ENCODE results near the gene HUS1B.
"Not testable (repeated sequence)": the region's sequence is repeated elsewhere in the genome, so short reads cannot be mapped to it uniquely, and the experiment has no call there.

The HUS1B gene

GRCh38 chr6:665403-666267 is 8.7 kb upstream of the HUS1B start:
- H3K4me3 ChIP-seq (ENCODE audit: low read depth, low read length): no peak overlapping the region
- DNase-seq (ENCODE audit: low read depth): no peak

DNA sequence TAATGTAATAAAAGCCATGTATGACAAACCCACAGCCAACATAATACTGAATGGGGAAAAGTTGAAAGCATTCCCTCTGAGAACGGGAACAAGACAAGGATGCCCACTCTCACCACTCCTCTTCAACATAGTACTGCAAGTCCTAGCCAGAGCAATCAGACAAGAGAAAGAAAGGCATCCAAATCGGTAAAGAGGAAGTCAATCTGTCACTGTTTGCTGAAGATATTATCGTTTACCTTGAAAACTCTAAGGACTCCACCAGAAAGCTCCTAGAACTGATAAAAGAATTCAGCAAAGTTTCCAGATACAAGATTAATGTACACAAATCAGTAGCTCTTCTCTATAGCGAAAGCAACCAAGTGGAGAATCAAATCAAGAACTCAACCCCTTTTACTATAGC is 6.9 kb upstream of the HUS1B start:
- not testable (repeated sequence) for DNase-seq (ENCODE audit: low read depth); H3K4me3 ChIP-seq (ENCODE audit: low read depth, low read length)

More at GRCh38 chr6:665403-666267, 8.7 kb upstream of the HUS1B start:
- TF ChIP-seq, protein P1, sequence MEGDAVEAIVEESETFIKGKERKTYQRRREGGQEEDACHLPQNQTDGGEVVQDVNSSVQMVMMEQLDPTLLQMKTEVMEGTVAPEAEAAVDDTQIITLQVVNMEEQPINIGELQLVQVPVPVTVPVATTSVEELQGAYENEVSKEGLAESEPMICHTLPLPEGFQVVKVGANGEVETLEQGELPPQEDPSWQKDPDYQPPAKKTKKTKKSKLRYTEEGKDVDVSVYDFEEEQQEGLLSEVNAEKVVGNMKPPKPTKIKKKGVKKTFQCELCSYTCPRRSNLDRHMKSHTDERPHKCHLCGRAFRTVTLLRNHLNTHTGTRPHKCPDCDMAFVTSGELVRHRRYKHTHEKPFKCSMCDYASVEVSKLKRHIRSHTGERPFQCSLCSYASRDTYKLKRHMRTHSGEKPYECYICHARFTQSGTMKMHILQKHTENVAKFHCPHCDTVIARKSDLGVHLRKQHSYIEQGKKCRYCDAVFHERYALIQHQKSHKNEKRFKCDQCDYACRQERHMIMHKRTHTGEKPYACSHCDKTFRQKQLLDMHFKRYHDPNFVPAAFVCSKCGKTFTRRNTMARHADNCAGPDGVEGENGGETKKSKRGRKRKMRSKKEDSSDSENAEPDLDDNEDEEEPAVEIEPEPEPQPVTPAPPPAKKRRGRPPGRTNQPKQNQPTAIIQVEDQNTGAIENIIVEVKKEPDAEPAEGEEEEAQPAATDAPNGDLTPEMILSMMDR (IDR thresholded peaks at IDR 0.05; ENCODE audit: low read depth, low read length, missing control alignments): no peak

GRCh38 chr6:659716-660581 is 3.0 kb upstream of the HUS1B start:
- DNase-seq (ENCODE audit: low read depth): no peak
- TF ChIP-seq, protein P1 (IDR thresholded peaks at IDR 0.05; ENCODE audit: low read depth, low read length, missing control alignments): no peak
- H3K4me3 ChIP-seq (ENCODE audit: low read depth, low read length): no peak overlapping the region

DNA sequence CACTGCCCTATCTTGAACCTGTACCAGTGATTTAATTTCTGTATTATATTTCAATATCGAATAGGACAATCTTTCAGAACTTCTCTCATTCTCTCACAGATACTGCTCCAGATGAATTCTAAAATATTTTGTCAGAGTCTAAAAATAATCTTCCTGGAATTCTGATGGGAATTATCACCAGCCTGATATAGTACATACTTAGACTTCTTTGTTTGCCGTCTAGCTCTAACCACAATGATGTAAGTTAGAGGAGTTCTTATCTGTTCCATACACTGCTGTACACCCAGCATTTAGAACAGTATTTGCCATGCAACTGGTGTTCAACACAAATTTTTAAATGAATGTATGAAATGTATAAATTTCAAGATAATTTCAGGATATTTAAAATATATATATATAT is 1.3 kb upstream of the HUS1B start:
- no peak for DNase-seq (ENCODE audit: low read depth)
- TF ChIP-seq, protein P1 (IDR thresholded peaks at IDR 0.05; ENCODE audit: low read depth, low read length, missing control alignments): no peak

GRCh38 chr6:657743-658142 is 843 bp upstream of the HUS1B start:
- no peak for DNase-seq (ENCODE audit: low read depth)
- no peak overlapping the region for H3K4me3 ChIP-seq (ENCODE audit: low read depth, low read length)
- TF ChIP-seq, protein P1 (IDR thresholded peaks at IDR 0.05; ENCODE audit: low read depth, low read length, missing control alignments): no peak

More for the DNA sequence above, 1.3 kb upstream of the HUS1B start:
- no peak overlapping the region for H3K4me3 ChIP-seq (ENCODE audit: low read depth, low read length)

DNA sequence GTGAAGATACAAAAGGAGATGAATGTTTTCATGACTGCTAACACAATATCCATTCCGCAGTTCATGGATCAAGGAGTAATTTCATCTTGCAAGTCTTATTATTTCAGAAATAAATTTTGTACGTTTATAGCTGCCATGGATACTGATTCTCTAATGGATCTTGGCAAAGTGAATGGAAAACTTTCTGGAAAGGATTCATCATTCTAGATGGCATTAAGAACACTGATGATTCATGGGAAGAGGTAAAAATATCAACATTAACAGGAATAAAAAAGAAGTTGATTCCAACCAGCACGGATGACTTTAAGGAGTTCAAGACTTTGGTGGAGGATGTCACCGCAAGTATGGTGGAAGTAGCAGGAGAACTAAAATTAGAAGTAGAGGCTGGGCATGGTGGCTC is 2.8 kb downstream of the HUS1B start:
- no peak for DNase-seq (ENCODE audit: low read depth)
- TF ChIP-seq, protein P1 (IDR thresholded peaks at IDR 0.05; ENCODE audit: low read depth, low read length, missing control alignments): no peak
- no peak overlapping the region for H3K4me3 ChIP-seq (ENCODE audit: low read depth, low read length)

DNA sequence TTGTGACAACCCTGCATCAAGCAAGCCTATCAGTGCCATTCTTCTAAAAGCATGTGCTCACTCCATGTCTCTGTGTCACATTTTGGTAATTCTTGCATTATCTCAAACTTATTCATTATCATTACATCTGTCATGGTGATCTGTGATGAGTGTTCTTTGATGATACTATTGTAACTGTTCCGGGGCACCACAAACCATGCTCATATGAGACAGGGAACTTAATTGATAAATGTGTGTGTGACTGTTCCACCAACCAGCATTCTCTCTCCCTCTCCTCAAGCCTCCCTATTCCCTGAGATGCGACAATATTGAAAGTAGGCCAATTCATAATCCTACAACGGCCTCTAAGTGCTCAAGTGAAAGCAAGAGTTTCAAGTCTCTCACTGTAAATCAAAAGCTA is 4.0 kb downstream of the HUS1B start:
- H3K4me3 ChIP-seq (ENCODE audit: low read depth, low read length): no peak overlapping the region
- no peak for DNase-seq (ENCODE audit: low read depth)
- TF ChIP-seq, protein P1 (IDR thresholded peaks at IDR 0.05; ENCODE audit: low read depth, low read length, missing control alignments): no peak

All from GM12864 (cell line).